GM21619 (cell line): ENCODE data around the gene LY86.
A peak's percentile ranks its signal among the peaks of the same experiment; 100 is the strongest.

Source experiments
- ATAC-seq: cut with Tn5 transposase; IDR thresholded peaks from one replicate; pipeline ENCODE4 v1.9.1; 2021; ENCODE audit not compliant: unreplicated experiment

LY86 gene

DNA sequence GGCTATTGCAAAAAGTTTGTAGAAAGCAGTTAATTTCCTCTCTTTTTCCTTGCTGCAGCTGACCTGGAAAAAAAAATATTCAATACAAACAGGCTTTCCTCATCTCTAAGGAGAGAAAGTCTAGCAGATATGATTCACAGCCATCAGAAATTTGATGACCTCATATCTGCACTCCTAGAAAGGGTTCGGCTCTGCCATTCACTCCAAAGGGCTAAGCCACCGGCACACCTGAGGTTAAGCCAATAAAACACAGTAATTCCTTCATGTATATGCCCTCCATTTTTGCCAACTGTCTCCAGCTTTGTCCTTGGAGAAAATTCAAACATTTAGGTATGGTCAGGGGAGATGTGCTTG is 18.7 kb upstream of the LY86 start:
- no peak for ATAC-seq

GRCh38 chr6:6570929-6571671 is 17.4 kb upstream of the LY86 start:
- ATAC-seq = no peak

DNA sequence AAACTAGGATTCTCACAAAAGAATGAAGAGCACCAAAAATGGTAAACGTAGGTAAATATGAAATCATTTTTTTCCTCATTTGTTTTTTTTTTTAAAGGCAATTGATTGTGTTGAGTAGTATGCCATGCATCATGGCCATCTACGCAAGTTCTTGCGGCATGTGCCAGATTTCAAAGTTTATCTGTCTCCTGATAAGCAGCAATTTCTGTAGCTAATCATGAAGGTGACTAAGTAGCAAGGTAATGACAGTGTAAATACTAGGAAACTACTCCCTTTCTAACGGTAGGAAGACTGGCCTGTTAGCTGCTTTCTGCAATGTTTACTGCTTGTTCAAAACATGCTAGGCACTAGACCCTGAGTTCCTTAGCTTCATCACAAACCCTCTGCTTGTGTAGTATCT is 13.4 kb upstream of the LY86 start:
- ATAC-seq = no peak

- no peak for ATAC-seq
These were observed 10.8 kb upstream of the LY86 start for GRCh38 chr6:6577735-6578134.

GRCh38 chr6:6579281-6579680 is 9.2 kb upstream of the LY86 start:
- ATAC-seq = no peak

GRCh38 chr6:6580225-6580856 is 8.2 kb upstream of the LY86 start:
- ATAC-seq = no peak

- no peak for ATAC-seq
These were observed 7.5 kb upstream of the LY86 start for GRCh38 chr6:6581054-6581453.

GRCh38 chr6:6582131-6582530 is 6.4 kb upstream of the LY86 start:
- ATAC-seq = no peak

- ATAC-seq = no peak
These were observed 4.7 kb upstream of the LY86 start for GRCh38 chr6:6583836-6584235.

DNA sequence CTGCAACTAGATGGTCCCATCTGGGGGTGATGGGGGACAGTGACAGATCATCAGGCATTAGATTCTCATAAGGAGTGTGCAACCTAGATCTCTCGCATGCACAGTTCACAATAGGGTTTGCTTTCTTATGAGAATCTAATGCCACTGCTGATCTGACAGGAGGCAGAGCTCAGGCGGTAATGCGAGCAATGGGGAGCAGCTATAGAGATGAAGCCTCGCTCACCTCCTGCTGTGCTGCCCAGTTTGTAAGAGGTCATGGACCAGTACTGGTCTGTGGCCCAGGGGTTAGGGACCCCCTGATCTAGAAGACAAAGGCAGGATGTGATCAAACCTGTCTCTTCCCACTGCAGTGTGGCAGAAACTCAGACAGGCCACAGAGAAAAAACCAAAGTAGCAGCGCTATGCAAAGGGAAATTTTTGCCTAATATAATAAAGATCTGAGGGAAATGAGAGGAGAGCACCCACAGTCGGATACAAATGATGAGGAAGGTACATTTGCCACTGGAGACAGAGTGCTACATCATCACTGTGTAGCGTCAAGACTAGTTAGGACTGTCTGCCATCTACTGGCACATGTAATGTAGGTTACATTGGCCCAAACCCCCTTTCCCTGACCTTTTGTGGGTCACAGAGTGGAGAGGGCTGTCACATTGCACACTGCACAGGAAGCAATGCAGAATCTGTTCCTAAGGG is 4.1 kb upstream of the LY86 start:
- ATAC-seq = no peak

DNA sequence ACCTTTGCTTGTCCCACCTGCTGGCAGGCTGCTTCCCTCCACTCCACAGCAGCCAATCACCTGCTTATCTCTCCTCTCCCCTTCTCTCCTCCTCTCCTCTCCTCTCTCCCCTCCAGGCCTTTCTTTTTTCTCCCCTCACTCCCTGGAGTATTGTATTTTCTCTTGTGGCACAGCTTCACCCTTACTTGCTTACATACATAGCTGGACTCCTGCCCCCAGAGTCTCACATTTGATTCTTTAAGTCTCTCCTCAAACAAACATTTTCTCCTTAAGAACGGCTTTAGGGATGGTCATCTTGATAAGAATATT is 3.6 kb upstream of the LY86 start:
- no peak for ATAC-seq

DNA sequence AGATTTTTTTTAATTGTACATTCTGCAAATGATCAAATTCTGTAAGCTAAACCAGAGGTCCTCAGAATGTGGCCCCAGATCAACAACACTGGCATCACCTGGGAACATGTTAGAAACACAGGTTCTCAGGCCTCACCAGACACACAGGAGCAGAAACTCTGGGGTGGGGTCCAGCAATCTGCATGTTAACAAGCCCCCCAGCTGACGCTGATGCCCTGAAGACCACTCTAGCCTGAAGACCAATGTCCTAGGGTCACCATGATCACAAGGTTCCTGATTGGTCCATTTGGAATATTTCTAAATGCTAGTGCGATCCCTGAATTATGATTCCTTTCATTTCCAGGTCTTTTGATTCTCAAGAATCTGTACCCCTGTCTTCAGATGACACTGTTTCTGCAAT is 2.4 kb upstream of the LY86 start:
- no peak for ATAC-seq

DNA sequence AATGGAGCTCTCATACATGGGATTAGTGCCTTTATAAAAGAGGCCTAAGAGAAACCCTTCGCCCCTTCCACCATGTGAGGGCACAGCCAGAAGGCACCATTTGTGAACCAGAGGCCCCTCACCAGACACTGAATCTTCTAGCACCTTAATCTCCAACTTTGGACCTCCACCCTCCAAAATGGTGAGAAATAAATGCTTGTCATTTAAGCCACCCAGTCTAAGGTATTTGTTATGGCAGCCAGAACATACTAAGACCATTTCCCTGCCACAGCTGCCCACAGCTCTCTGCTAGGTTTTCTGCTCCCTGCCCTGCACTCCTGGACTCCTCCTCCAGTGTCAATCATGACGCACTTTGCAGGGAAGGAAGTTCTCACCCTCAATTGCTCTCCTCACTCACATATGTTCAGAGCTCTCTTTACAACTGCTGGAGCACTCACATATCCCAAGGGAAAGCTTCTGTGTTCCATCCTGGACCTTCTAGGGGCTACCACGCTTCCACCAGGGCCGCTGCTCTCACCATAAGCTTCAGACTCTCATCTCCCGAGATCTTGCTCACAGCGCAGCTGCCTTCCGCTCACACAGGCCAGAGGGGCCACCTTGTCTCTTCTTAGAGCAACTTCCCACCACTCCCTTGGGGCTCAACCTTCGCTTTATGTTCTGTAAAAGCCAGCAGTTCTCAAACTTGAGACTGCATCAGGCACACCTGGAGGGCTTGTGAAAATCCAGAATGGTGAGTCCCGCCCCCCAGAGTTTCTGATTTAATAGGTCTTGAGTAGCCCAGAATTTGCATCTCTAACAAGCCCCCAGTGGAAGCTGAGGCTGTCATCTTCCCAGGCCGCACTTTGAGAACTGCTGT is 1.6 kb upstream of the LY86 start:
- ATAC-seq = peak; percentile 51

DNA sequence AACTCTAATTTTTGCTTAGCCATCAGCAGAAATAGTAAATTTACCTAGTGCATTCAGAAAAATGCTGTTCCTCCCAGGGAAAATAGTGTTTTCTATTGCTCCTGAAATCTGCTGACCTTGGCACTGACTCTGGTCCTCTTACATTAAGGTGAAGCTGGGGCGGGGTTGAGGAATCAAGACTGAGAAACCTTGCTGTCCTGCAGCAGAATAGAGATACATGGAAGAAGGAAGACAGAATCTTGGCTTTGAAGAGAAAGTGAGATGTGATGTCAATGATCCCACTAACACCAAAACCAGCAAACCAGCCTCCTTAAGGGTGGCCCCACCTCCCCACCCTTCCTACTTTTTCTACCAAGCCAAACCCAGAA is 840 bp upstream of the LY86 start:
- no peak for ATAC-seq

DNA sequence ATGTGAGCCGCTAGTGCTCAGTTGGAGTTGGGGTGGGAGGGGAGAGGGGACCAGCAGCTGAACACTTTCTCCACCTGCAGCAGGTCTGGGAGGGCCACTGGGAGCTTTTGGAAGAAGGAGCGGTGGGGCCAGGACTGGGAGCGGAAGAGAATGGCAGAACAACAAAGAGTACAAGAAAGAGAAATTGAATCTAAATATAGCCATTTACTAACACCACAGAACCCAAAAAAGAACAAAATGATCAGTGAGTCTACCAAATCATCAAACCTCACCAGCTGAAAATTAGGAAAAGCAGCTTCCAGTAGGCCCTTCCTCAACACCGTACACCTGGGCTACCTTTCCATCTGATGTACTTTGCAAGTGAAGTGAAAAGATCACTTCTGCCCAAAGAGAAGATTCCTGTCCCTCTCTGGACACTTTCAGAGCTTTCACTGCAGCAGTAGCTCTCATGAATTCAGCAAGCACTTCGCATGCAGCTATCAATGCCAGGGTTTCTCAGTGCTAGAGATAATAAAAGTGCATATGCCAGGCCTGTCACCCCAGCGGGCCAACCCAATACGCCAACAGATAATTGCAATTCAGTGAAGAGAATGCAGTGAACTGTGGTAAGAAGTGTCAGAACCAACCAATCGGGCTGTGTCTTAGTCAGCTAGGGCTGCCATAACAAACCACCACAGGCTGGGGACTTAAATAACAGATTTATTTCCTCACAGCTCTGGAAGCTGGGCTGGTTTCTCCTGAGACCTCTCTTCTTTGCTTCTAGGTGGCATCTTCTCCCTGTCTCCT is 597 bp downstream of the LY86 start:
- no peak for ATAC-seq

- ATAC-seq = no peak
These were observed 2.0 kb downstream of the LY86 start for GRCh38 chr6:6590530-6590929.

GRCh38 chr6:6591778-6592465 is 3.4 kb downstream of the LY86 start:
- ATAC-seq = no peak

GRCh38 chr6:6592826-6593475 is 4.4 kb downstream of the LY86 start:
- ATAC-seq = no peak

- no peak for ATAC-seq
These were observed 5.4 kb downstream of the LY86 start for GRCh38 chr6:6593867-6594468.
